GM21825 (cell line): Measurements from ENCODE around the gene RNGTT.
"Not testable (repeated sequence)": the region's sequence is repeated elsewhere in the genome, so short reads cannot be mapped to it uniquely, and the experiment has no call there.

ENCODE experiments used
- ATAC-seq: cut with Tn5 transposase; IDR thresholded peaks from one replicate; pipeline ENCODE4 v1.9.1; 2021; ENCODE audit warnings: mild to moderate bottlenecking, moderate library complexity; ENCODE audit not compliant: unreplicated experiment

Gene RNGTT

DNA sequence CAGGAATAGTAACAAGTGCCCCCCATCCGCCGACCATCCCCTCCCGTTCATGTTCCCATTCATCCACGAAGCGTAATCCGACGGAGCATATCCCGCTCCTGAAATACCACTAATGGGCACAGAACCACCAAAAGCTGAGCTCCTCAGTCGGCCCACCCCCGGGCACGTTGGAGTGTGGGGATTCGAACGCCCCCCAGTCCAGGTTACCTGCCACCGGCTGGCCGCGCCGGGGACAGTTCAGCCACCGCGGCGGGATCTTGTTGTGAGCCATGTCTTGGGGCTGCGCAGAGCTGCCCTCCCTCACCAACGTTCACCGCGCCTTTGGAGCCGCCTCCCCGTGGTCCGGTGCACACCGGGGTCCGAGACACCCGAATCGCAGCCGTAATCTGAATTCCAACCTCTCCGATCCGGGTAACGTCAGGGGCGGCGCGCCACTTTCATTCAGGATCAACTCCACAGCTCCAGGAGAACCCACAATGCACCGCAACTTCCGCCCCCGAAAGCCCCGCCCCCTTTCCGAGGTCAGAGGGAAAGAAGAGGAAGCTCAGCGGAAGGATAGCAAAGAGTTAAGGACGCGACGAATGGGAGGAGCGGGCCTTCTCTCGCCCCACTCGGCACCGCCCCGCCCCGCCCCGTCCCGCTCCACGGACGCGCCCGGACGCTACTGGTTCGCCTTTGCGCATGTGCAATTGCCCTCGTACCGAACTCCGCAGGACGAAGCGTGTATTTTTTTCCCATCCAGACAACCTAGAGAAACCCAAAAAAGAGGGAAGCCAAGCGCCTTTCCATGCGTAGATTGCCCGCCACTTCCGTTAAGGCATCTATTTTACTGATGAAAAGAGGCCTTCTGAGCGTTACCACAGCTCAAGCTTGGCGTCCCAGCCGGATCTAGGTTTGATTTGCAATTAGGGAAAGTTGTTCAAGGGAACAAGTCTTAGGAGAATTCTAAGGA lies at the start of gene RNGTT:
Gene RNGTT (minus strand): TSS at position 480 of the 952 bp plus-strand sequence. CDS start 209 bp downstream, at position 271.
- peak; percentile 99 for ATAC-seq

DNA sequence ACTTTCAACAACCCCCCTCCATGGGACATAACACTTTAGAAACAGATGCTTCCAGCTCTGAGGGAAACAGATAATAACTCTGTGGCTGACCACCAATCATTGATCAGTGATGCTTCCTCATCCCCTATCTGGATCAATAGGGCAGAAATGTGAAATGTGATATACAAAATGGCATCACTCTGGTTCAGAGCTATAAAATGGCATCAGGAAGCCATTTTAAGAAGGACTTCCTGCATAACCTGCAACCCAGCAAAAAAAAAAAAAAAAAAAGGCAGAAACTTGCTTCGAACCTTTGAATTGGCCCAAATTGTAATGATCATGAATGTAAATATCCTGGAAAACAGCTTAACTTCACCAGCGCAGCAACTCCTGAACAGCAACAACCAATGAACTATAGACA lies 48.0 kb upstream of the RNGTT start:
- ATAC-seq: no peak

DNA sequence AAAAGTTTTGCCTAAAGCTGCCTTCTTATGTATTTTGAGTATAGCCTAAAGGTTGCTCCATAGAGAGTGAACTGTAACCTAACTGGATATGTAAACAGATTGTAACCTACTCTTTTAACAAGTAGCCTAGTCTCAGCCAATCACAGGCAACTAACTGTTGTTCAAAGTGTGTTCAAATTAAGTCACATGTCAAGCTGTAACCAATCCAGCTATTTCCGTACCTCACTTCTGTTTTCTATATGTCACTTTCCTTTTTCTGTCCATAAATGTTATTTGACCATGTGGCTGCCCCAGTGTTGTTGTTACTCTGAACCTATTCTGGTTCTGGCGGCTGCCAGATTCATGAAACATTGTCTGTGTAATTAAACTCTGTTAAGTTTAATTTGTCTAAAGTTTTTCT lies 47.4 kb upstream of the RNGTT start:
- no peak for ATAC-seq

GRCh38 chr6:89009624-89010059 lies 46.2 kb upstream of the RNGTT start:
- ATAC-seq: no peak

- ATAC-seq: no peak
Observed at GRCh38 chr6:89008815-89009374, 45.5 kb upstream of the RNGTT start.

GRCh38 chr6:89008001-89008814 lies 44.8 kb upstream of the RNGTT start:
- ATAC-seq: no peak

GRCh38 chr6:89007209-89008000 lies 44.0 kb upstream of the RNGTT start:
- ATAC-seq: no peak

DNA sequence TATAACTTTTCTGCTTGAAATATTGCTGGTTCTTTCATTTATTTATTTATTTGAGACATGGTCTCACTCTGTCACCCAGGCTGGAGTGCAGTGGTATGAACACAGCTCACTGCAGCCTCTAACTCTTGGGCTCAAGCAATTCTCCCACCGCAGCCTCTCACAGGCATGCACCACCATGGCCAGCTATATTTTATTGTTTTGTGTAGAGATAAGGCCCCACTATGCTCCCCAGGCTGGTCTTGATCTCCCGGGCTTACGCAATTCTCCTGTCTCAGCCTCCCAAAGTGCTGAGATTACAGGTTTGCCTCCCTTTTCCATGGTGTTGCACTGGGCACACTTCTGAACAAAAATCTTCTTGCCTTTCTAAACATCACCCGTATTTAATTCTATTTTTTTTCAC lies 39.1 kb upstream of the RNGTT start:
- no peak for ATAC-seq

GRCh38 chr6:88997327-88997726 lies 33.9 kb upstream of the RNGTT start:
- ATAC-seq: no peak

DNA sequence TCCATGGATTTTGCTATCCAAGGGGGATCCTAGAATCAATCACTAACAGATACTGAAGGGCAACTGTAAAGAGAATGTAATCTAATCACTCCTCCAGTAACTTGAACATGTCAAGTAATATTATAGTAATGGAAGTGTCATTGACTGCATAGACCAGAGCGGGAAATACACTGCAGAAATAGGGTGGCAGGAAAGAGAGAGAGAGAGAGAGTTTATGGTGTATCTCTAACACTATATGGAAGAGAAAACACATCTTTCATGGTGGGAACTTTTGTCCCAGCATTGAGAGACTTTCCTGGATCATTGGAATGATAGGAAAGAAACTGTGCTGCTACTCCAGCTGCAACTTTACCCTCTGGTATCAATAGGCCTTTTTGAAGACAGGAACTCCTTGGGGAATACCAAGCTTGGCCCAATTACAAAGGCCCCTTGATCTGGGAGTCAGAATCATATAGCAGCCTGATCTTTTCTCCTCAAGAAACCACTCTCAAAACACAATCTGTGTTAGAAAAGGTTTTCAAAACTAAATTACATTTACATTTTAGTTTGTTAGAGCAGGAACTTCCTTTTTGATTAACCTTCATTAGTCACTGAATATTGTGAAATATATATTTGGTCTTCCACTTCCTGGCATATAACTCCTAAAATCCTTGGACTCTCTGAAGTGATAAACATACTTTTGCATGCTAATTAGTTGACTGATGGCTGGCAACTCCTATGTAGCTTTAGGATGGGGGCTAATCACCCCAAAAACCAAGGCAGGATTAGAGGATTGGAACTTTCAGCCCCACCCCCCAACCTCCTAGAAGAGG lies 29.5 kb upstream of the RNGTT start:
- ATAC-seq: no peak

DNA sequence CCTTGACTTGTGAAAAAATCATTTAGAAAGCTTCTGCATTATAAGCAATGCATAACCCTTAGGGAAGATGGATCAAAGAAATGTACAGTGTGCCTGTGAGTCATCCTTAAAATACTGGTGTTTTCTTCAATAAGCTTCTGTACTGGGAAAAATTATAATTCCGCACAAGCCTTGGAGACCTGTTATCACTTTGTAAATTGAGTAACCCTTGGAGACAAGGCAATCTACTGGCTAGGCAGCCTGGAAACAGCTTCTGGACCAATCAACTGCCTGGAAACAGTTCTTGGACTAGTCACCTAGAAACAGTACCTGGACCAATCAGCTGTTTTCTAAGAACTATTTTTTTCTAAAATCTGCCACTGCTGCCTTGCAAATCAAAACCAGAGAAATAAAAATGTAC lies 25.8 kb upstream of the RNGTT start:
- ATAC-seq: no peak

DNA sequence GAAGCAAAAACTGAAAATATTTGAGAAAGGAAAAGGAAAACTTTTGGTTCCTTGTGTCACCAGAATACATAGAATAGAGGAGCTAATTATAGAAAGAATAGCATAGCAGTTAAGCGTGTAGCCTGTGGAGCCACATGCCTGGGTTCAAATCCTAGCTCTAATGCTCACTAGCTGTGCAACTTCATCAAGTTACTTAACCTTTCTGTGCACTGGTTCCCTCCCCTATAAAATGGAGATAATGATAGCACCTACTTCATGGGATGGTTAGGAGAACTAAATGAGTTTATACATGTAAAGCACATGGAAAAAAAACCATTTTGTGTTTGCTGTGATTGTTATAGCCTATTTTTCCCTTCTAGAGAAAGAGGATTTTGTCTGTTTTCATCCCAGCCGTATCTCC lies 24.5 kb upstream of the RNGTT start:
- no peak for ATAC-seq

GRCh38 chr6:88985901-88986300 lies 22.5 kb upstream of the RNGTT start:
- ATAC-seq: no peak

GRCh38 chr6:88984606-88985005 lies 21.2 kb upstream of the RNGTT start:
- ATAC-seq: no peak

- ATAC-seq: no peak
Observed at GRCh38 chr6:88984152-88984551, 20.7 kb upstream of the RNGTT start.

GRCh38 chr6:88983532-88983931 lies 20.1 kb upstream of the RNGTT start:
- ATAC-seq: no peak

DNA sequence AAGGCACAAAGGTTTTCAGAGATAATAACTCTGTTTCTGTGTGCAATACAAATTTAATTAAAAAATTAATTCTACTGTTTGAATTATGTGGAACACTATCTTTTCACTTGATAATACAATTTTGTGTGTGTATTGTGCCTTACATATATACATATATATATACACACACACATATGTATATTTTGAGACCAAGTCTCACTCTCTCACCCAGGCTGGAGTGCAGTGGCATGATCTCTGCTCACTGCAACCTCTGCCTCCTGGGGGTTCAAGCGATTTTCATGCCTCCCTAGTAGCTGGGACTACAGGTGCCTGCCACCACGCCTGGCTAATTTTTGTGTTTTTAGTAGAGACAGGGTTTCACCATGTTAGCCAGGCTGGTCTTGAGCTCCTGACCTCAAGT lies 19.7 kb upstream of the RNGTT start:
- ATAC-seq: not testable (repeated sequence)

- no peak for ATAC-seq
Observed at GRCh38 chr6:88982720-88983119, 19.3 kb upstream of the RNGTT start.

GRCh38 chr6:88975369-88975768 lies 12.0 kb upstream of the RNGTT start:
- no peak for ATAC-seq
